Measurements from ENCODE around the gene DDAH2.

DDAH2 gene

DNA sequence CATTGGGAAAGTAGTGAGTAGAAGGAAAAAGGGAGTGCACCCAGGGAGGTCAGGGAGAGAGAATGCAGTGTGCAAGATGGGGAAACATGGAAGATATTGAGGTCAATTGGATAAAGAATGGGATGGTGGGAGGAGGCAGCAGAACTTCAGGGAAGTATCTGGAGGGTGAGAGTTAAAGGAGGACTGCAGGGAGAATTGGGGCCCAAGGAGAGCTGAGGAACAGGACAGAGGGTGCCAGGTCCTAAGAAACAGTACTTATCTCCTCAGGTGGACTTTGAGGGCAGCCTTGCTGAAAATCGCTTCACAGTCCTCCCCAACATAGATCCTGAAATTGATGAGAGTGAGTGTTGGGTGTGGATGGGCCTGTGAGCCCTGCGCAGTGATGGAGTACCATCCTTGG lies 29.2 kb upstream of the DDAH2 start:
- no peak overlapping the region for H3K27ac ChIP-seq (ENCODE audit: low read length)
- no peaks in the 10 kb centered on the region for H3K27me3 ChIP-seq (ENCODE audit: low read depth, low read length)
- no peak overlapping the region for H3K4me3 ChIP-seq (ENCODE audit: low read depth in 1 of 2, low read length in 2 of 2)
- peaks cover 0 to 2% of the 10 kb centered on the region in 2 donors for H3K4me1 ChIP-seq (ENCODE audit: control insufficient read depth in 1 of 2, insufficient read depth in 2 of 2, low read length in 2 of 2)
- no peaks in the 10 kb centered on the region for H3K9me3 ChIP-seq (ENCODE audit: control insufficient read depth in 1 of 2, low read length in 2 of 2)
- no peaks in the 10 kb centered on the region for H3K36me3 ChIP-seq (ENCODE audit: control insufficient read depth in 1 of 2, insufficient read depth in 2 of 2, low read length in 2 of 2)

GRCh38 chr6:31752739-31753319 lies 23.7 kb upstream of the DDAH2 start:
- Histone ChIP-seq H3K36me3 (ENCODE audit: control insufficient read depth in 1 of 2, insufficient read depth in 2 of 2, low read length in 2 of 2) (no peaks in the 10 kb centered on the region), H3K4me1 (ENCODE audit: control insufficient read depth in 1 of 2, insufficient read depth in 2 of 2, low read length in 2 of 2) (no peaks in the 10 kb centered on the region), H3K27ac (ENCODE audit: low read length) (no peak overlapping the region), H3K27me3 (ENCODE audit: low read depth, low read length) (no peaks in the 10 kb centered on the region), H3K4me3 (ENCODE audit: low read depth in 1 of 2, low read length in 2 of 2) (no peak overlapping the region), H3K9me3 (ENCODE audit: control insufficient read depth in 1 of 2, low read length in 2 of 2) (no peaks in the 10 kb centered on the region)

DNA sequence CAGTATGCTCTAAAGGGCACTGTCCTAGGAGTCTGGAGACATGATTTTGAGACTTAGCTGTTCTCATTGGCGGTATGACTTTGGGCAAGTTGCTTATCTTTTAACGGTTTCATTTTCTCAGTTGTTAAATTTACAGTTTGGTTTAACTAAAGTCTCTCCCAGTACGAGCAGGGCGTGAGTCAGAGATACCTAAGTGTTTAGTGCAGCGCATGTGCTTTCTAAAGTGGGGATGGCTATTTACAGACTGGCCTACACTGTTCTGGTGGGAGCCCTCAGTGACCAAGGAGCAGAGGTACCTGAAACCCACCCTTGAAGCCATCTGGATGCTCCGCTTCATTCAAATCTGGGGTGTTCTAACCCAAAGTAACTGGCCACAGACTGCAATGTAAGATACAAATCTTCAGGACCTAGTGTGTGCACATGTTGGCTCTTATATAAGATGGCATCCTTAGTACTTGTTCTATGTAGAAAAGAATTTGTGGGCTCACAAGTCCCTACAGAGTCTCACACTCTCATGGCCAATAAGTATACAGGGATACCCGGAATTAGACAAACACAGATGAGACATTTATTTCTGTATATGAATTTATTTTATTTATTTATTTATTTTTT lies 21.4 kb upstream of the DDAH2 start:
- H3K27me3 ChIP-seq (ENCODE audit: low read depth, low read length): no peaks in the 10 kb centered on the region
- H3K36me3 ChIP-seq (ENCODE audit: control insufficient read depth in 1 of 2, insufficient read depth in 2 of 2, low read length in 2 of 2): no peaks in the 10 kb centered on the region
- no peaks in the 10 kb centered on the region for H3K9me3 ChIP-seq (ENCODE audit: control insufficient read depth in 1 of 2, low read length in 2 of 2)
- H3K4me3 ChIP-seq (ENCODE audit: low read depth in 1 of 2, low read length in 2 of 2): no peak overlapping the region
- H3K27ac ChIP-seq (ENCODE audit: low read length): no peak overlapping the region
- no peaks in the 10 kb centered on the region for H3K4me1 ChIP-seq (ENCODE audit: control insufficient read depth in 1 of 2, insufficient read depth in 2 of 2, low read length in 2 of 2)

DNA sequence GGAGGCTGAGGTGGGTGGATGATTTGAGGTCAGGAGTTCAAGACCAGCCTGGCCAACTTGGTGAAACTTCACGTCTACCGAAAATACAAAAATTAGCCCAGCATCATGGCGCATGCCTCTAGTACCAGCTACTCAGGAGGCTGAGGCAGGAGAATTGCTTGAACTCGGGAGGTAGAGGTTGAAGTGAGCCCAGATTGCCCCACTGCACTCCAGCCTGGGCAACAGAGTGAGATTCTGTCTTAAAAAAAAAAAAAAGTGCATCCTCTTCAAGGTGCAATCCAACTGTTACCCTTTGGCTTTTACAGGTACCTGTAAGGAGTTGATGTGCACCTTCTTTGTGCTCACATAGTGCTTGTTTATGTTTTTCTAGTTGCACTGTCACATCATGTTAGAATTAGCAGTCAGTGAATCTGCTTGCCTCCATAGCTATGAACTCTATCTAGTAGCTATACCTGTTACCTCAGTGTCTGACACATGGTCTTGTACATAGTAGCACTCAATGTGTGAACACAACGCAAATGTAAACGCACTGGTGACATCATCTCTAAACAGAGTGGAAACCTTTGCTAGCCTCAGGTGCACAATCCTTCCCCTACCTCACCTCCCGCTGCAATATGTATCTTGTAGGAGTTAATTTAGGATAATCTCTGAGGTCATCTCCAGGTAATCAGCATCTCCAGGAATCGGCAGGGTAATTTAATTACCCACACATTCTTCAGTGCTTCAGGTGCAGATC lies 20.4 kb upstream of the DDAH2 start:
- Histone ChIP-seq H3K27ac (ENCODE audit: low read length) (no peak overlapping the region), H3K9me3 (ENCODE audit: control insufficient read depth in 1 of 2, low read length in 2 of 2) (no peaks in the 10 kb centered on the region), H3K27me3 (ENCODE audit: low read depth, low read length) (no peaks in the 10 kb centered on the region), H3K4me1 (ENCODE audit: control insufficient read depth in 1 of 2, insufficient read depth in 2 of 2, low read length in 2 of 2) (no peaks in the 10 kb centered on the region), H3K4me3 (ENCODE audit: low read depth in 1 of 2, low read length in 2 of 2) (no peak overlapping the region), H3K36me3 (ENCODE audit: control insufficient read depth in 1 of 2, insufficient read depth in 2 of 2, low read length in 2 of 2) (no peaks in the 10 kb centered on the region)

DNA sequence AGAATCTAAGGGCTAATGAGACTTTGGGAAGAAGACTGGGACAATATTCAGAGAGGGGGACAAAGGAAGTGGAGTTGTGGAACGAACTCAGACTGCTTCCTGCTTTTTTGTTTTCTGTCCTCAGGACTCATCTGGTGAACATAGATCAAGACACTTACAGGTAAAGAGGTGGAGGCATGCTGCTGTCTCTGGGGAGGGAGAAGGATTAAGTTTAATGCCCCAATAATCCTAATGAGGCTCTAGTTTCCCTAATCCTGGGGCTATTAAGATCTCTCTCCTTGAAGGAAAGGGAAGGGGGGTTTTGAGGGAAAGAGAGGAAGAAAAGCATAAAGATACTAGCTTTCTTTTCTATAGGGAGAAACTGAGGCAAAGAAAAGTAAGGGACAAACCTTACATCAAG lies 15.3 kb upstream of the DDAH2 start:
- H3K4me1 ChIP-seq (ENCODE audit: control insufficient read depth in 1 of 2, insufficient read depth in 2 of 2, low read length in 2 of 2): peaks cover 0 to 5% of the 10 kb centered on the region in 2 donors
- no peaks in the 10 kb centered on the region for H3K9me3 ChIP-seq (ENCODE audit: control insufficient read depth in 1 of 2, low read length in 2 of 2)
- H3K36me3 ChIP-seq (ENCODE audit: control insufficient read depth in 1 of 2, insufficient read depth in 2 of 2, low read length in 2 of 2): peaks cover 0 to 3% of the 10 kb centered on the region in 2 donors
- no peak overlapping the region for H3K27ac ChIP-seq (ENCODE audit: low read length)
- no peaks in the 10 kb centered on the region for H3K27me3 ChIP-seq (ENCODE audit: low read depth, low read length)
- H3K4me3 ChIP-seq (ENCODE audit: low read depth in 1 of 2, low read length in 2 of 2): no peak overlapping the region

DNA sequence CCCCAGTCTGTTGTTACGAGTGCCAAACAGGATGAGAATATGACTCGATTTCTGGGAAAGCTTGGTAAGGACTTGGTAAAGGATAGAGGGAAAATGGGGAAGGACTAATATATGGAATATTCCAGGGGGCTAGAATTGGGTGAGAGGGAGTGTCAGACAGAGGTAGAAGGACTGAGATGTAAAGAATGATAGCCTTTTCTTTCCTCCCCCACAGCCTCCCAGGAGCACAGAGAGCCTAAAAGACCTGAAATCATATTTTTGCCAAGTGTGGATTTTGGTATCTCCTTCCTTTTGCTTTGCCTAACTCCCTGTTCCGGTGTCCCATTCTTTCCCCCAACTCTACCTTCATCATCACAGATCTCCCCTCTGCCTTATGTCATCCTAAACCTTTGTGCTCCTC lies 13.8 kb upstream of the DDAH2 start:
- no peak overlapping the region for H3K4me3 ChIP-seq (ENCODE audit: low read depth in 1 of 2, low read length in 2 of 2)

DNA sequence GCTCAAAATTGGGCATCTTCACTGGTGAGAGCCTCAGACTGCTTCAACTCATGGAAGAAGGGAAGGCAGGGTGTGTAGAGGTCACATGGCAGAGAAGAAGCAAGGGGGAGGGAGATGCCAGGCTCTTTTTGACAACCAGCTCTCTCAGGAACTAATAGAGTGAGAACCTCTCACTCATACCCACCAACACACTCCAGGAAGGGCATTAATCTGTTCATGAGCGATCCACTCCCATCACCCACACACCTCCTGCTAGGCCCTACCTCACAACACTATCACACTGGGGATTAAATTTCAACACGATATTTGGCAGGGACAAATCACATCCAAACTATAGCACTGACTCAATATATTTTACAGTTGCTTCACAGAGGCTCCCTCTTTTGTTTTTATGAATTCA lies 12.7 kb upstream of the DDAH2 start:
- Histone ChIP-seq H3K4me3 (ENCODE audit: low read depth in 1 of 2, low read length in 2 of 2) (no peak overlapping the region), H3K27me3 (ENCODE audit: low read depth, low read length) (no peaks in the 10 kb centered on the region), H3K27ac (ENCODE audit: low read length) (no peak overlapping the region), H3K4me1 (ENCODE audit: control insufficient read depth in 1 of 2, insufficient read depth in 2 of 2, low read length in 2 of 2) (peaks cover 0 to 9% of the 10 kb centered on the region in 2 donors), H3K9me3 (ENCODE audit: control insufficient read depth in 1 of 2, low read length in 2 of 2) (no peaks in the 10 kb centered on the region), H3K36me3 (ENCODE audit: control insufficient read depth in 1 of 2, insufficient read depth in 2 of 2, low read length in 2 of 2) (peaks cover 0 to 3% of the 10 kb centered on the region in 2 donors)

More for the DNA sequence above, 13.8 kb upstream of the DDAH2 start:
- peaks cover 0 to 5% of the 10 kb centered on the region in 2 donors for H3K4me1 ChIP-seq (ENCODE audit: control insufficient read depth in 1 of 2, insufficient read depth in 2 of 2, low read length in 2 of 2)
- H3K27me3 ChIP-seq (ENCODE audit: low read depth, low read length): no peaks in the 10 kb centered on the region
- H3K9me3 ChIP-seq (ENCODE audit: control insufficient read depth in 1 of 2, low read length in 2 of 2): no peaks in the 10 kb centered on the region
- H3K36me3 ChIP-seq (ENCODE audit: control insufficient read depth in 1 of 2, insufficient read depth in 2 of 2, low read length in 2 of 2): peaks cover 0 to 3% of the 10 kb centered on the region in 2 donors
- no peak overlapping the region for H3K27ac ChIP-seq (ENCODE audit: low read length)

DNA sequence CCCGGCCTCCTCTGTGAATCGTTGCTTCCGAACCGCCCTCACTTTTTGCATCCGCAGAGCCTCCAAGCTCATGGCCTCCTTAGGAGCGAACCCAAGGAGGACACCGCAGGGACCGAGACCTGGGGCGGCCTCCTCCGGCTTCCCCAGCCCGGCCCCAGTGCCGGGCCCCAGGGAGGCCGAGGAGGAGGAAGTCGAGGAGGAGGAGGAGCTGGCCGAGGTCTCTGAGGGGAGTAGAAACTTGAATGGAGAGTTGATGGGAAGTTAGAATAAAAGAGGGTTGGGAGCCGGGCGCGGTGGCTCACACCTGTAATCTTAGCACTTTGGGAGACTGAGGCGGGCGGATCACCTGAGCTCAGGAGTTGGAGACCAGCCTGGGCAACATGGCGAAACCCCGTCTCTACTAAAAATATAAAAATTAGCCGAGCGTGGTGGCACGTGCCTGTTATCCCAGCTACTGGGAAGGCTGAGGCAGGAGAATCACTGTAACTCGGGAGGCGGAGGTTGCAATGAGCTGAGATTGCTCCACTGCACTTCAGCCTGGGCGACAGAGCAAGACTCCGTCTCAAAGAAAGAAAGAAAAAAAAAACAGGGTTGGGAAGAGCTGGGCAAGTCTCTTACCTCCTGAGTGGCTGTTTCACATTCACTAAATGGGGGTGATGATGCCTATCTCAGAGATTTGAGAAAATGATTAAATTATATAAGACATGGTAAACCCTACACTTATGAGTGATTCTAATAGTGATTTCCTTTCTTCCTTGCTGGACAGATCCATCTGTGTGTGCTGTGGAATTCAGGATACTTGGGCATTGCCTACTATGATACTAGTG lies 11.5 kb upstream of the DDAH2 start:
- no peaks in the 10 kb centered on the region for H3K9me3 ChIP-seq (ENCODE audit: control insufficient read depth in 1 of 2, low read length in 2 of 2)
- H3K27ac ChIP-seq (ENCODE audit: low read length): peak overlapping the region; percentile 84

DNA sequence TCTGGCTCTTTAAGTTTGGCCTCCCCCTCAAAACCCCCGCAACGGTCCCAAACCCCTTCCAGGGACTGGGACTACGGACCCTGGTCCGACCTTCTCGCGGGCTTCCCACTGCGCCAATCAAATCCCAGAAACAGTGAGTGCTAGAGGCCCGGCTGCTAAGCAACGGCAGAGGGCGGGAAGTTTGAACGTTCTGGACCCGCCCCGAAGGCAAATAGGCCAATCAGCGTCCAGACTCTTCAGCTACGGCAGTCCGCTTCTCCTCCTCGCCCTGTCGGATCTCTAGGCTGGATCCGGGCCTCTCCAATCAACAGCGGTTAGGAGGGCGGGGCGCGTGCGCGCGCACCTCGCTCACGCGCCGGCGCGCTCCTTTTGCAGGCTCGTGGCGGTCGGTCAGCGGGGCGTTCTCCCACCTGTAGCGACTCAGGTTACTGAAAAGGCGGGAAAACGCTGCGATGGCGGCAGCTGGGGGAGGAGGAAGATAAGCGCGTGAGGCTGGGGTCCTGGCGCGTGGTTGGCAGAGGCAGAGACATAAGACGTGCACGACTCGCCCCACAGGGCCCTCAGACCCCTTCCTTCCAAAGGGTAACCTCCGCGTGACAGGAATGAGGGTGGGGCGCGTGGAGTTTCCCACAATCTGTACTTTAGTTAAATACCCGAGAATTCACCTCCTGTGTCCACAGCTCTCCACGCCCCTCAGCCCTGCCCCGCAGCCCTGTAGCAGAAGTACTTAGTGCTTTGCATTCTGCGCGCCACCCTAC lies 10.7 kb upstream of the DDAH2 start, which contains the start of gene MSH5:
Gene MSH5 (plus strand): TSS at position 367 of the 758 bp plus-strand sequence. CDS start 462 bp downstream, outside the sequence.
- Histone ChIP-seq H3K27ac (ENCODE audit: low read length) (peak within 1 kb of the TSS; percentile 100), H3K9me3 (ENCODE audit: control insufficient read depth in 1 of 2, low read length in 2 of 2) (no peaks in the 10 kb centered on the region), H3K4me1 (ENCODE audit: control insufficient read depth in 1 of 2, insufficient read depth in 2 of 2, low read length in 2 of 2) (peaks cover 0 to 12% of the 10 kb centered on the region in 2 donors), H3K36me3 (ENCODE audit: control insufficient read depth in 1 of 2, insufficient read depth in 2 of 2, low read length in 2 of 2) (peaks cover 0 to 16% of the 10 kb centered on the region in 2 donors), H3K27me3 (ENCODE audit: low read depth, low read length) (no peaks in the 10 kb centered on the region), H3K4me3 (ENCODE audit: low read depth in 1 of 2, low read length in 2 of 2) (peak within 1 kb of the TSS; percentile 68 to 94)

More for the DNA sequence above, 11.5 kb upstream of the DDAH2 start:
- H3K4me3 ChIP-seq (ENCODE audit: low read depth in 1 of 2, low read length in 2 of 2): peak overlapping the region; percentile 68 to 94
- H3K4me1 ChIP-seq (ENCODE audit: control insufficient read depth in 1 of 2, insufficient read depth in 2 of 2, low read length in 2 of 2): peaks cover 0 to 12% of the 10 kb centered on the region in 2 donors
- no peaks in the 10 kb centered on the region for H3K27me3 ChIP-seq (ENCODE audit: low read depth, low read length)
- peaks cover 0 to 10% of the 10 kb centered on the region in 2 donors for H3K36me3 ChIP-seq (ENCODE audit: control insufficient read depth in 1 of 2, insufficient read depth in 2 of 2, low read length in 2 of 2)
